Esophagus muscularis mucosa (tissue), 4 donors: ENCODE measurements around the gene HAAO. TPM values are rescaled to one million over a fixed set of nuclear protein-coding genes. Genes with fewer than 3 reads are reported as not detected.

ENCODE experiments used
- DNase-seq: peaks from one replicate; pipeline ENCODE4 v3.0.0-alpha.2; 2017; ENCODE audit errors: extremely low spot score
- H3K27ac ChIP-seq, 4 donors: fragments of 200-600 bp; sonication (generic); replicated peaks in 1 of 4; 1 replicate in 3 of 4; 2 replicates in 1 of 4; pipeline ENCODE4 v1.5.1; 2016 to 2019; ENCODE audit warnings: mild to moderate bottlenecking in 1 of 4
- H3K27me3 ChIP-seq, 4 donors: fragments of 200-600 bp; sonication (generic); one replicate each; pipeline versions ENCODE4 v1.5.1 to v1.6.0; 2016 to 2019
- H3K36me3 ChIP-seq, 4 donors: fragments of 200-600 bp; sonication (generic); one replicate each; pipeline ENCODE4 v1.5.1; 2016 to 2019
- H3K4me1 ChIP-seq, 4 donors: fragments of 200-600 bp; sonication (generic); one replicate each; pipeline ENCODE4 v1.5.1; 2016 to 2019
- H3K4me3 ChIP-seq, 4 donors: fragments of 200-600 bp; sonication (generic); 1 replicate in 2 of 4; 2 replicates in 2 of 4; pipeline ENCODE4 v1.5.1; 2016 to 2019; ENCODE audit warnings: mild to moderate bottlenecking in 4 of 4, moderate library complexity in 1 of 4
- H3K9me3 ChIP-seq, 4 donors: fragments of 200-600 bp; sonication (generic); 1 replicate in 3 of 4; 2 replicates in 1 of 4; pipeline ENCODE4 v1.5.1; 2016 to 2019
- EP300 ChIP-seq: sonication (generic); formaldehyde crosslinking; IDR thresholded peaks from one replicate; pipeline ENCODE4 v1.6.1; 2017; ENCODE audit warnings: antibody characterized with exemption
- POLR2A ChIP-seq: fragments of 450-650 bp; IDR thresholded peaks from one replicate; pipeline ENCODE4 v1.6.1; 2017; ENCODE audit warnings: antibody characterized with exemption, moderate library complexity, mild to moderate bottlenecking, low read depth
- POLR2AphosphoS5 ChIP-seq, 2 donors: sonication (generic); formaldehyde crosslinking; IDR thresholded peaks; one replicate each; pipeline ENCODE4 v1.6.1; 2017; ENCODE audit warnings: antibody characterized with exemption in 2 of 2
- WGBS: methylation state at CpG from one replicate; pipeline ENCODE4 v1.1.5; 2018; 5-methylcytosine and 5-hydroxymethylcytosine counted together
- intact Hi-C: fragments of 100-400 bp; cut with DNase I; formaldehyde crosslinking; loops from one replicate; pipeline ENCODE4 v1.15.1; 2023
- total RNA-seq, 4 donors: library from RNA; depleted of rRNA; stranded (reverse); fragments of >200 nt; gene quantifications; one replicate each; pipeline versions ENCODE4 v1.1.0 to v1.2.1, GENCODE V29; 2016
- TF ChIP-seq, protein P1 (sequence below), 3 experiments: fragments of 200-600 bp in 2 of 3; fragments of 450-650 bp in 1 of 3; sonication (generic) in 2 of 3; IDR thresholded peaks; one replicate each; pipeline ENCODE4 v1.5.1; 2017 to 2019; ENCODE audit warnings: antibody characterized with exemption in 3 of 3, mild to moderate bottlenecking in 2 of 3, moderate library complexity in 1 of 3

Gene HAAO
- total RNA-seq, 4 donors from 2014 or later = 2.9 to 4.8 (median 4.0) TPM

DNA sequence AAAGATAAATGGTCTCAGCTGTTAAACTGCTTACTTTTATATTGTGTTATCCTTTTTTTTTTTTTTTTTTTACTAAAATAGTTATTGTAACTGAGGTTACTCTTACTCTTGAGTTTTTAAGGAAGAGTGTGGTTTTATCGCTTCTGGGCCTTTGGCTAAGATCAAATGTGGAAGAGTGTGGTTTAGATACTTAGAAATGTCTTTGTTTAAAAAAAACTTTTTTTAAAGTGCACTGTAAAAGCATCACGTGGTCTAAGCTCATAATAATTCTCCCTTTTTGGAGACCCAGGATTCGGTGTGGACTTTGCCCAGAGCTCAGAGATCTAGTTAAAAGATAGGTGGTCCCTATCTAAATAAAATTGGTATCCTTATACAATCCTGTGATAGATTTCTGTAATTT, 16.6 kb downstream of the HAAO start:
- intact Hi-C loops = no loop called here
- no peaks in the 10 kb centered on the region for H3K27me3 ChIP-seq
- H3K4me3 ChIP-seq = no peak overlapping the region
- H3K36me3 ChIP-seq = no peaks in the 10 kb centered on the region
- no peak for DNase-seq
- no peaks in the 10 kb centered on the region for H3K9me3 ChIP-seq
- TF ChIP-seq POLR2A = no peak
- no peak for TF ChIP-seq POLR2AphosphoS5 (IDR thresholded peaks at IDR 0.05)
- no peak for TF ChIP-seq EP300
- TF ChIP-seq, protein P1, sequence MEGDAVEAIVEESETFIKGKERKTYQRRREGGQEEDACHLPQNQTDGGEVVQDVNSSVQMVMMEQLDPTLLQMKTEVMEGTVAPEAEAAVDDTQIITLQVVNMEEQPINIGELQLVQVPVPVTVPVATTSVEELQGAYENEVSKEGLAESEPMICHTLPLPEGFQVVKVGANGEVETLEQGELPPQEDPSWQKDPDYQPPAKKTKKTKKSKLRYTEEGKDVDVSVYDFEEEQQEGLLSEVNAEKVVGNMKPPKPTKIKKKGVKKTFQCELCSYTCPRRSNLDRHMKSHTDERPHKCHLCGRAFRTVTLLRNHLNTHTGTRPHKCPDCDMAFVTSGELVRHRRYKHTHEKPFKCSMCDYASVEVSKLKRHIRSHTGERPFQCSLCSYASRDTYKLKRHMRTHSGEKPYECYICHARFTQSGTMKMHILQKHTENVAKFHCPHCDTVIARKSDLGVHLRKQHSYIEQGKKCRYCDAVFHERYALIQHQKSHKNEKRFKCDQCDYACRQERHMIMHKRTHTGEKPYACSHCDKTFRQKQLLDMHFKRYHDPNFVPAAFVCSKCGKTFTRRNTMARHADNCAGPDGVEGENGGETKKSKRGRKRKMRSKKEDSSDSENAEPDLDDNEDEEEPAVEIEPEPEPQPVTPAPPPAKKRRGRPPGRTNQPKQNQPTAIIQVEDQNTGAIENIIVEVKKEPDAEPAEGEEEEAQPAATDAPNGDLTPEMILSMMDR (IDR thresholded peaks at IDR 0.05) = no peak
- H3K4me1 ChIP-seq = peaks cover 0 to 7% (median 2%) of the 10 kb centered on the region in 4 donors
- WGBS = 58% methylated on average over 3 of the region's 3 CpGs
- H3K27ac ChIP-seq = no peak overlapping the region

DNA sequence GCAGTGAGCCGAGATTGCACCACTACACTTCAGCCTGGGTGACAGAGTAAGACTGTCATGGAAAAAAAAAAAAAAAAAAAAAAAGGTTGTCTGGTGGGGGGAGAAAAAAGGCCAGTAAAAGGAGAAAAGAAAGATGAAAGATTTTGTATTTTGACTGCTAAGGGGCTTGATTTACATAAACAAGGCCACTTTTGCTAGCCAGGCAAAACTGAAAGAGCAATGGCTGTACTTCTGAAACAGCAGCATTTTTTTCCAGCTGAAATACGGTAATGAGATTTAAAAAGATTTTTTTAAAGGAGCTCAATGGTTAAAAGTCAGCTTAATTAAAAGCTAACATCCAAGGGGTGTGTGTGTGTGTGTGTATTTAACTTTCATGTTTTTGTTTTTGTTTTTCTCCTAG, 17.2 kb downstream of the HAAO start:
- no peaks in the 10 kb centered on the region for H3K36me3 ChIP-seq
- no peak overlapping the region for H3K27ac ChIP-seq
- no peaks in the 10 kb centered on the region for H3K27me3 ChIP-seq
- H3K4me1 ChIP-seq = peaks cover 0 to 7% (median 2%) of the 10 kb centered on the region in 4 donors
- TF ChIP-seq, protein P1 (IDR thresholded peaks at IDR 0.05) = no peak
- no peak for TF ChIP-seq POLR2A
- TF ChIP-seq EP300 = no peak
- no peak for TF ChIP-seq POLR2AphosphoS5 (IDR thresholded peaks at IDR 0.05)
- no peak overlapping the region for H3K4me3 ChIP-seq
- H3K9me3 ChIP-seq = no peaks in the 10 kb centered on the region
- no peak for DNase-seq
- intact Hi-C loops = no loop called here
- 73% methylated on average over 2 of the region's 2 CpGs for WGBS

DNA sequence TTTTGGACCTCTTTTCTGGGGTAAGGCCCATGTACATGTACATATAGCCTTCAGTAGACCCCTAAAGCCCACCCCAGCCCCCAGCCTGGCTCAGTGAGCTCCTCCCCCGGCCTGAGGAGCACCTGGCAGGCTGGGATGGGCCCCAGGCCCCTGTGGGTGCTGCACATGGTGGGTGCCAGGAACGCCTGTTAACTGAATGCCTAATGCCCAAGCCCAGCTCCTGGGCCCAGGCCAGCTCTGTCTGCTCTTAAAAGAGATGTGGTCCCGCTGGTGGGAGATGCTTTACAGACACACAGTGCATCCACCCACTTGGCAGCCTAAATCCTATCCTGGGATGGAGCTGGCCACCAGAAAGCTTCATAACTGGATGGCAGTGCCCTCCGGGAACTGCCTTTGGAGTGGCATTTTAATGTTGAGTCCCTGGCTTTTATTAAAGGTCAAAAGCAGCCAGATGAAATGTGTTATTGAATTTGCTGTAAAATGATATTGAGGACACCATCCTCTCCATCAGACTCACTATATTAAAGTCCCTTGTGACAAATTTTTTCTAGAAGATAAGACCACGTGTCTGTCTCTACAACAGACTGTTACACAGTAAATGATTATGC, 20.7 kb downstream of the HAAO start:
- intact Hi-C loops = no loop called here
- Histone ChIP-seq H3K9me3 (no peaks in the 10 kb centered on the region), H3K27ac (no peak overlapping the region), H3K36me3 (peaks cover 0 to 5% (median 0%) of the 10 kb centered on the region in 4 donors), H3K4me1 (no peaks in the 10 kb centered on the region), H3K4me3 (no peak overlapping the region), H3K27me3 (no peaks in the 10 kb centered on the region)
- WGBS = 91% methylated on average over 5 of the region's 5 CpGs
- no peak for DNase-seq
- TF ChIP-seq, protein P1 (IDR thresholded peaks at IDR 0.05) = no peak
- TF ChIP-seq EP300 (no peak), POLR2A (no peak), POLR2AphosphoS5 (IDR thresholded peaks at IDR 0.05) (no peak)

DNA sequence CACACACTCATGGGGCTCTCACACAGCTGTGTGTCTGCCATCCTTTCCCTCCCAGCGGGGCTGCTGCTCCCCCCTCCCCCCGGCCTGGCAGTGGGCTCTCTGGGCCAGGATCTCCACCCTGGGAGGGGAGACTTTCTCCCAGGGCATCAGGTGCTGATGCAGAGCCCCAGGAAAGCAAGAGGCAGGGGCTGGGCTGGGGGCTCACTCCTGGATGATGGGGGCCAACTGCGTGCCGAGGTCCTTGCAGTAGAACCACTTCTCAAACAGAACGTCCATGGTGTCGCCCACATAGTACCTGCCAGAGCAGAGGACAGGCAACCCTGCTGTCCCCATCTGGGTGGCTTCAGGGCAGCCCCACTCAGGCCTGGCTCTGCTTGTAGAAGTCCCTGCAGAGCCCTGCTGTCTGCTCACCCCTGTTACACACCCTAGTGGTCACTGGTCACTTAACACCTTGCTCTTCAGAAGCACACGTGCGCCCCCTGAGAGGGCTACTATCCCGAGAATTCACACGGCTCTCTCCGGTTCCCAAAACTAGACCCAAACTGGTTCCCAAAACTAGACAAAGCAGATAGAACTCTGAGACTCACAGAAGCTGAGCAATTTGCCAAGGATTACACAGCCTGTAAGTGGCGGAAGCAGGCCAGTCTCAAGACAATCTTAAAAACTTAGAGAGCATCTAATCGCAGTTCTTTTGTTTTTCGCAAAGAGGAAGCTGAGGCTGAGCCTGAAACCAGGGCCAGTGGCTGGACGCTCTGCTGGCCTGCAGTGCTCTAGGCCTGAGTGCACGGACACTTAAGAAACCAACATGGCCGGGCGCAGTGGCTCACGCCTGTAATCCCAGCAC, 21.9 kb downstream of the HAAO start:
- DNase-seq = no peak
- Histone ChIP-seq H3K4me1 (no peaks in the 10 kb centered on the region), H3K4me3 (no peak overlapping the region), H3K27ac (no peak overlapping the region), H3K9me3 (no peaks in the 10 kb centered on the region), H3K36me3 (peaks cover 0 to 5% (median 0%) of the 10 kb centered on the region in 4 donors), H3K27me3 (no peaks in the 10 kb centered on the region)
- TF ChIP-seq POLR2AphosphoS5 (IDR thresholded peaks at IDR 0.05) = no peak
- TF ChIP-seq, protein P1 (IDR thresholded peaks at IDR 0.05) = peak in 1 of 3 experiments; percentile 34
- TF ChIP-seq POLR2A = no peak
- no peak for TF ChIP-seq EP300
- intact Hi-C loops = no loop called here
- 79% methylated on average over 13 of the region's 19 CpGs for WGBS
